Measurements from ENCODE around the gene HSD17B4.

HSD17B4 gene

DNA sequence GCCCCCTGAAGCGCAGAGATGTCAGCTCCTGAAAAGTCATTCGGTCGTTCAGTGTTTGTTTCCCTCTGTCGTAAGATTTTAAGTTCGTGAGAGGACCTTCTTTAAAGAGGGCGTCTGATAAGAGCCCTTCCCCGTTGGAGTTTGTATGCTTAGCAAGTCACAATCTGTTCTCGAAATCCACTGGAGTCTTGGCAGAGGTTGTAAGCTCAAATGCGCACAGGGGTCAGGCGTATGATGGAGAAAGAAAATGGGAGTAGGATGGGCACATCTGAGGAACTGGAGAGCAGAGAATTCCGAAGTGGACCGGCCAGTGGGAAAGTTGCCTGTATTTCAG lies 710 bp downstream of the HSD17B4 start:
- in situ Hi-C loops (cut with MboI; ENCODE audit: low pct_unique_long_range_greater_than_20kb, low sequenced_read_pairs, unreplicated experiment), result no loop called here
- TF ChIP-seq CTCF (IDR thresholded peaks at IDR 0.05; ENCODE audit: extremely low read depth, insufficient read depth, missing control alignments), result no peak
- DNase-seq (ENCODE audit: low spot score), result peak; percentile 28

DNA sequence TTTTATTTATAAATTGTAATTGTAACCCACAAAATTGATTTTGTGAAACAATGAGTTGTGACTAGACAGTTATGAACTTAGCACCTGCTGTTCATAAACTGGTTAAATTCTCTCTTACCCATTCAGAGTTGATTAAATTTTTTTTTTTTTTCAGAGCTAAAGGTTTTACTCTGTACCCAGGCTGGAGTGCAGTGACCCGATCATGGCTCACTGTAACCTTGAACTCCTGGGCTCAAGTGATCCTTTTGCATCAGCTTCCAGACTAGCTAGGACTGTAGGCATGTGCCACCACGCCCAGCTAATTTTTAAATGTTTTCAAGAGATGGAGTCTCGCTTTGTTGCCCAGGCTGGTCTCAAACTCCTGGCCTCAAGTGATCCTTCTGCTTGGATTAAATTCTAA lies 1.9 kb downstream of the HSD17B4 start:
- in situ Hi-C loops (cut with MboI; ENCODE audit: low pct_unique_long_range_greater_than_20kb, low sequenced_read_pairs, unreplicated experiment), result no loop called here
- no peak for TF ChIP-seq CTCF (IDR thresholded peaks at IDR 0.05; ENCODE audit: extremely low read depth, insufficient read depth, missing control alignments)
- no peak for DNase-seq (ENCODE audit: low spot score)

DNA sequence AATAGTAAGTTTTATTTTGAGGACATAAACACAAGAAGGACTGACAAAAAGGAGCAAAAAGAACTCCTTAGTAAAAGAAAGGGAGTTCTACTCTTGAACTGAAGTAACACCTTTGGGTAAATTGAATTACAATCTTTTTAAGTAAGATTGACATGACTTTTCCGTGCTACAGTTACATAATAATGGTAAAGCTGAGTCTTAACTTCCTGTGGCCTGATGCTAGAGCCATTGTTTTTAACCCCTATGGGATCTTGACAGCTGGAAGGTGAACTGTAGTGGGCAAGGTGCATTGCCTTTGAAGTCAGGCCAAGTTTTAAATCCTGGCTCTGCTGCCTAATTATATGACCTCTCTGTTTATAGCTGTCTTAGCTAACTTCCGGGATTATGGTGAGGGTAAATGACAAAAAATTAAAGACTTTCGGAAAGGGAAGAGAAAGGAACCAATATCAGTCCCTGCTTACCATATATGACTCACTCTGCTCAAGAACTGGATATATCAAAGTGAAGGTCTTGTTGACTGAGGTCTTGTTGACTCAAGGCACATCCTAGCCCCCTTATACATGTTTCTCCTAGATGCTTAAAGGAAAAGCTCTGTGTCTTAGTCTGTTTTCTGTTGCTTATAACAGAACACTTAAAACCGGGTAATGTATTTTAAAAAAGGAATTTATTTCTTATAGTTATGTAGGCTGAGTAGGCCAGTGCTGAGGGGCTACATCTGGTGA lies 6.8 kb downstream of the HSD17B4 start:
- in situ Hi-C loops (cut with MboI; ENCODE audit: low pct_unique_long_range_greater_than_20kb, low sequenced_read_pairs, unreplicated experiment), result no loop called here
- no peak for DNase-seq (ENCODE audit: low spot score)
- TF ChIP-seq CTCF (IDR thresholded peaks at IDR 0.05; ENCODE audit: extremely low read depth, insufficient read depth, missing control alignments), result no peak

GRCh38 chr5:119465640-119466039 lies 13.3 kb downstream of the HSD17B4 start:
- in situ Hi-C loops (cut with MboI; ENCODE audit: low pct_unique_long_range_greater_than_20kb, low sequenced_read_pairs, unreplicated experiment), result no loop called here
- no peak for TF ChIP-seq CTCF (IDR thresholded peaks at IDR 0.05; ENCODE audit: extremely low read depth, insufficient read depth, missing control alignments)
- no peak for DNase-seq (ENCODE audit: low spot score)

DNA sequence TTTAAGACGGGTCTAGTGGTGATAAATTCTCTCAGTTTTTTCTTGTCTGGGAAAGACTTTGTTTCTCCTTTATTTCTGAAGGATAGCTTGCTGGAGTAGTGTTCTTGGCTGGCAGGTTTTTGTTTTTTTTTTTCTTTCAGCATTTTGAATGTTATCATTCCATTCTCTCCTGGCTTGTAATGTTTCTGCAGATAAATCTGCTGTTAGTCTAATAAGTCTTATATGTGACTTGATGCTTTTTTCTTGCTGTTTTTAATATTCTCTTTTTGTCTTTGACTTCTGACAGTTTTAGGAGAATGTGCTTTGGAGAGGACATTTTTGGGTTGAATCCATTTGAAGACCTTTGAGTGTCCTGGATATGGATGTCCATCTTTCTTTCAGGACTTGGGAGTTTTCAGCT lies 16.0 kb downstream of the HSD17B4 start:
- no peak for DNase-seq (ENCODE audit: low spot score)
- TF ChIP-seq CTCF (IDR thresholded peaks at IDR 0.05; ENCODE audit: extremely low read depth, insufficient read depth, missing control alignments), result no peak
- in situ Hi-C loops (cut with MboI; ENCODE audit: low pct_unique_long_range_greater_than_20kb, low sequenced_read_pairs, unreplicated experiment), result no loop called here

DNA sequence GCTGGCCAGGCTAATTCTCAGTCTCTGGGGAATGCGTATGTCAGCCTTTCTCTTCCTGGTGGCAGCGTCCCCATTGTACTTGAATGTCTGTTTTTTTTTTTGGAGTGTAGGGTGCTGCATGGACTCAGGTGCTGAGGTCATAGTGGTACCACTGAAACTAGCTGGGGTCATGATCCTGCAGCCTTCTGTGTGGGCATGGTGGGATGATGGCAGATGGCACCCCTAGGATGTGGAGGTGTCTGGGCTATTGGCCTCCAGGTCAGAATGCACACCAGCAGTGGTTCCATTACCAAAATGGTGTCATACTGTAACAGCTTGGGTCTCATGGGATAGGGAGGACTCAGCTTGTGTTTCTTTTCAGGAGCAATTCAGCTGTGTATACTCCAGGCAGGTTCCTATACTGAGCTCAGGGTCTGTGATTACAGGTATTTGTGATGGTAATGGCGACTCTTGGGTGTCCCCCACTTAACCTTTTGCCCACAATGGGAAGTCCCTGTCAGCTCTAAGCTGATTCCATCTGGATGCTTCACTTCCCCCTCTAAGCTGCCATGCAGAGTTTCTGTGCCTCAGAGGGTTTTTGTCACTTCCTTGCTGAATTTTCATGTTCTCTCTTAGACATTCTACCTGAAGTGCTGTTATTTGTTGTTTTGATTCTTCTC lies 17.9 kb downstream of the HSD17B4 start:
- in situ Hi-C loops (cut with MboI; ENCODE audit: low pct_unique_long_range_greater_than_20kb, low sequenced_read_pairs, unreplicated experiment), result loop anchor here (10.0 kb wide), 1 partner anchor 275 kb away; no protein-coding TSS in a partner anchor
- TF ChIP-seq CTCF (IDR thresholded peaks at IDR 0.05; ENCODE audit: extremely low read depth, insufficient read depth, missing control alignments), result no peak
- no peak for DNase-seq (ENCODE audit: low spot score)

Data from GM13977 (cell line).